K562 (cell line): ENCODE data around the gene TMEM72. TPM values are rescaled to one million over a fixed set of nuclear protein-coding genes. Genes with fewer than 3 reads are reported as not detected.

Experiments
- ATAC-seq: fragments of 200-7000 bp; cut with Tn5 transposase; 3 replicates; pipeline ENCODE4 v1.9.1; 2020; ENCODE audit warnings: moderate library complexity
- BruUV-seq: library from RNA; stranded (reverse); fragments of 400-500 nt; replicated peaks from 2 replicates; lab custom pipeline; 2021; lab: Mats Ljungman, UMichigan
- CTCF ChIA-PET: fragments of 300-600 bp; formaldehyde crosslinking; extraction: SDS; loops from one replicate; lab custom pipeline; 2021; ENCODE audit warnings: low intra/inter-chr PET ratio; lab: Yijun Ruan, JAX
- POLR2A ChIA-PET: fragments of 300-600, 350-650 bp; sonication (Branson Sonifier 250); formaldehyde crosslinking; extraction: SDS; loops from one replicate; lab custom pipeline; 2021; ENCODE audit warnings: antibody characterized with exemption, inconsistent platforms; lab: Yijun Ruan, JAX
- DNase-seq, 4 experiments: peaks; one replicate each; pipeline versions ENCODE4 v3.0.0 to v3.0.0-alpha.2; 2011 to 2018; ENCODE audit warnings: low spot score in 3 of 4, mixed read lengths in 3 of 4; ENCODE audit errors: extremely low read depth in 1 of 4
- FAIRE-seq: peaks from 2 replicates; lab custom pipeline; 2011; peaks lifted over from hg19 to GRCh38; lab: Jason Lieb, UNC
- H2AFZ ChIP-seq: 2 replicates; pipeline ENCODE4 v1.6.0; 2011; ENCODE audit warnings: low read depth, low read length, control low read depth, inconsistent platforms
- H3K27ac ChIP-seq: fragments of 200-600 bp; 3 replicates; pipeline ENCODE4 v1.8.0; 2011; ENCODE audit warnings: low read depth, mild to moderate bottlenecking, control low read depth, inconsistent platforms, low read length, moderate library complexity, mixed read lengths; ENCODE audit errors: extremely low read depth
- H3K27me3 ChIP-seq, 2 experiments: fragments of 300-600 bp in 1 of 2; 2 replicates in 1 of 2; 3 replicates in 1 of 2; pipeline versions ENCODE4 v1.6.0 to v1.8.0; 2011; ENCODE audit warnings: inconsistent platforms in 2 of 2, low read length in 2 of 2, mild to moderate bottlenecking in 1 of 2, mixed read lengths in 1 of 2, moderate library complexity in 1 of 2; ENCODE audit not compliant: control insufficient read depth in 2 of 2, insufficient read depth in 2 of 2
- H3K36me3 ChIP-seq: fragments of 300-600 bp; 3 replicates; pipeline ENCODE4 v1.8.0; 2011; ENCODE audit warnings: mild to moderate bottlenecking, low read length, inconsistent platforms; ENCODE audit not compliant: control insufficient read depth, insufficient read depth
- H3K4me1 ChIP-seq, 2 experiments: fragments of 200-600 bp in 1 of 2; replicated peaks in 1 of 2; 2 replicates in 1 of 2; 3 replicates in 1 of 2; pipeline versions ENCODE4 v1.5.1 to v1.8.0; 2011; ENCODE audit warnings: inconsistent platforms in 2 of 2, low read length in 2 of 2, mild to moderate bottlenecking in 1 of 2, mixed read lengths in 1 of 2, moderate library complexity in 1 of 2; ENCODE audit not compliant: control insufficient read depth in 2 of 2, insufficient read depth in 2 of 2
- H3K4me2 ChIP-seq: 2 replicates; pipeline ENCODE4 v1.6.1; 2011; ENCODE audit warnings: low read length, control low read depth, inconsistent platforms, mixed read lengths; ENCODE audit not compliant: insufficient read depth
- H3K4me3 ChIP-seq: fragments of 200-600 bp; sonication (generic), shearing (Covaris generic); 2 replicates; pipeline ENCODE4 v1.5.1; 2016; ENCODE audit warnings: control low read depth, inconsistent platforms
- H3K79me2 ChIP-seq: fragments of 200-600 bp; 3 replicates; pipeline ENCODE4 v1.8.0; 2011; ENCODE audit warnings: low read length, inconsistent platforms; ENCODE audit not compliant: control insufficient read depth, insufficient read depth
- H3K9ac ChIP-seq, 2 experiments: 2 replicates each; pipeline versions ENCODE4 v1.6.0 to v1.6.1; 2011; ENCODE audit warnings: low read depth in 2 of 2, low read length in 2 of 2, control low read depth in 1 of 2, inconsistent platforms in 1 of 2, mild to moderate bottlenecking in 1 of 2, mixed read lengths in 1 of 2; ENCODE audit not compliant: insufficient read depth in 1 of 2
- H3K9me1 ChIP-seq: one replicate; pipeline ENCODE4 v1.6.0; 2011; ENCODE audit warnings: inconsistent platforms, mild to moderate bottlenecking, low read length, moderate library complexity; ENCODE audit not compliant: control insufficient read depth, insufficient read depth
- H3K9me3 ChIP-seq: replicated peaks from 2 replicates; pipeline ENCODE4 v1.5.1; 2011; ENCODE audit warnings: low read depth, low read length, inconsistent platforms; ENCODE audit not compliant: control insufficient read depth, insufficient read depth
- H4K20me1 ChIP-seq: replicated peaks from 2 replicates; pipeline ENCODE4 v1.6.1; 2011; ENCODE audit warnings: low read length, inconsistent platforms, mixed read lengths; ENCODE audit not compliant: control insufficient read depth, insufficient read depth
- FOXJ2 ChIP-seq: fragments of 200-800 bp; sonication (Bioruptor generic); IDR thresholded peaks from 2 replicates; pipeline ENCODE4 v1.6.1; 2016; ENCODE audit warnings: missing genetic modification characterization, missing compliant biosample characterization
- TFE3 ChIP-seq: fragments of 450-650 bp; formaldehyde crosslinking; IDR thresholded peaks from 2 replicates; pipeline ENCODE4 v1.4.0; 2020; ENCODE audit warnings: mild to moderate bottlenecking, mixed read lengths
- ZNF263 ChIP-seq: sonication (generic); formaldehyde crosslinking; IDR thresholded peaks from 2 replicates; pipeline ENCODE4 v1.8.0; 2022; ENCODE audit warnings: mild to moderate bottlenecking, missing genetic modification reagents, borderline replicate concordance
- ZNF354B ChIP-seq: fragments of 250-450 bp; sonication (Bioruptor Pico); IDR thresholded peaks from 2 replicates; pipeline ENCODE4 v1.4.0; 2020
- WGBS: fragments of 100-300 bp; shearing (Covaris generic); methylation state at CpG from one replicate; pipeline ENCODE4 v1.1.6; 2016; ENCODE audit warnings: low coverage, mixed read lengths; ENCODE audit not compliant: insufficient coverage; ENCODE audit errors: missing lambda C conversion rate; 5-methylcytosine and 5-hydroxymethylcytosine counted together
- in situ Hi-C: fragments of 300-500 bp; cut with MboI; formaldehyde crosslinking; loops from 4 replicates; pipeline ENCODE4 v1.15.0; 2018; ENCODE audit warnings: inconsistent platforms, mixed read lengths
- intact Hi-C: fragments of 100-400 bp; cut with micrococcal nuclease; formaldehyde crosslinking; loops from 2 replicates; pipeline ENCODE4 v1.14.2; 2022
- polyA plus RNA-seq, 8 experiments: library from polyadenylated mRNA; depleted of rRNA in 4 of 8; stranded (reverse) in 5 of 8; unstranded in 3 of 8; fragments of >200 nt; fragmentation: Nextera tagmentation in 2 of 8; fragmentation: Illumina TruSeq in 1 of 8; extraction: Ambion mirVana in 2 of 8; extraction: Trizol in 1 of 8; gene quantifications; 2 replicates each; pipeline versions ENCODE4 v1.2.1 to v1.2.3, GENCODE V29; 2011 to 2014; ENCODE audit warnings: inconsistent platforms in 1 of 8, missing spikeins in 1 of 8
- total RNA-seq, 7 experiments: library from RNA; depleted of rRNA in 6 of 7; stranded (reverse); fragments of >200 nt in 6 of 7; fragmentation: Illumina TruSeq in 2 of 7; extraction: Trizol in 2 of 7; gene quantifications; 2 replicates each; pipeline versions ENCODE4 v1.2.1 to v1.2.3, GENCODE V29; 2011 to 2021; ENCODE audit warnings: low replicate concordance in 1 of 7
- TF ChIP-seq, protein P1 (sequence below): sonication (generic); formaldehyde crosslinking; IDR thresholded peaks from 2 replicates; pipeline ENCODE4 v1.8.0; 2023; ENCODE audit warnings: mild to moderate bottlenecking, missing genetic modification reagents

Gene TMEM72
- total and polyA plus RNA-seq, 9 of the 15 experiments (the other 6 are each of a cell fraction or from before 2014, with no cell fraction given) = not detected

DNA sequence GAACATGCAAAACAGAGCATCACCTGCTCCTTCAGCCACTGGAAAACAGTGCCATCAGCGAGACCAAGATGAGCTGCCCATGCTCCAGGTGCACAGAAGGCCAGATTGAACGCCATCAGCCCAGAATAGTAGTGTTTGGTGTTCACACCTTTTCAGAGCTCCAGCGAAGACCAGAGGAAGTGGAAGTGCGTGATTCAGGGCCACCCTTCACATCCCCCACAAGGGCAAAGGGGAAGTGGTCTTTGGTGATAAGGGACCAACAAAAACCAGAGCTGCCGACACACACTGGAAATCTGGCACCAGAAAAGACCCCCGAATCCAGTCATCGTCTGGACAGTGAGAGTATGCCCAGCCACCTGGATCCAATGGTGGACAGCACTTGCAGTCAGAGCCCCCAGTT lies 29.5 kb upstream of the TMEM72 start (continued):
- TF ChIP-seq, protein P1, sequence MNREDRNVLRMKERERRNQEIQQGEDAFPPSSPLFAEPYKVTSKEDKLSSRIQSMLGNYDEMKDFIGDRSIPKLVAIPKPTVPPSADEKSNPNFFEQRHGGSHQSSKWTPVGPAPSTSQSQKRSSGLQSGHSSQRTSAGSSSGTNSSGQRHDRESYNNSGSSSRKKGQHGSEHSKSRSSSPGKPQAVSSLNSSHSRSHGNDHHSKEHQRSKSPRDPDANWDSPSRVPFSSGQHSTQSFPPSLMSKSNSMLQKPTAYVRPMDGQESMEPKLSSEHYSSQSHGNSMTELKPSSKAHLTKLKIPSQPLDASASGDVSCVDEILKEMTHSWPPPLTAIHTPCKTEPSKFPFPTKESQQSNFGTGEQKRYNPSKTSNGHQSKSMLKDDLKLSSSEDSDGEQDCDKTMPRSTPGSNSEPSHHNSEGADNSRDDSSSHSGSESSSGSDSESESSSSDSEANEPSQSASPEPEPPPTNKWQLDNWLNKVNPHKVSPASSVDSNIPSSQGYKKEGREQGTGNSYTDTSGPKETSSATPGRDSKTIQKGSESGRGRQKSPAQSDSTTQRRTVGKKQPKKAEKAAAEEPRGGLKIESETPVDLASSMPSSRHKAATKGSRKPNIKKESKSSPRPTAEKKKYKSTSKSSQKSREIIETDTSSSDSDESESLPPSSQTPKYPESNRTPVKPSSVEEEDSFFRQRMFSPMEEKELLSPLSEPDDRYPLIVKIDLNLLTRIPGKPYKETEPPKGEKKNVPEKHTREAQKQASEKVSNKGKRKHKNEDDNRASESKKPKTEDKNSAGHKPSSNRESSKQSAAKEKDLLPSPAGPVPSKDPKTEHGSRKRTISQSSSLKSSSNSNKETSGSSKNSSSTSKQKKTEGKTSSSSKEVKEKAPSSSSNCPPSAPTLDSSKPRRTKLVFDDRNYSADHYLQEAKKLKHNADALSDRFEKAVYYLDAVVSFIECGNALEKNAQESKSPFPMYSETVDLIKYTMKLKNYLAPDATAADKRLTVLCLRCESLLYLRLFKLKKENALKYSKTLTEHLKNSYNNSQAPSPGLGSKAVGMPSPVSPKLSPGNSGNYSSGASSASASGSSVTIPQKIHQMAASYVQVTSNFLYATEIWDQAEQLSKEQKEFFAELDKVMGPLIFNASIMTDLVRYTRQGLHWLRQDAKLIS = no peak
- no peak for TF ChIP-seq ZNF354B (CRISPR knock-in tag)
- TF ChIP-seq ZNF263 (CRISPR knock-in tag) = no peak
- TF ChIP-seq, all 486 proteins: peak for 0

DNA sequence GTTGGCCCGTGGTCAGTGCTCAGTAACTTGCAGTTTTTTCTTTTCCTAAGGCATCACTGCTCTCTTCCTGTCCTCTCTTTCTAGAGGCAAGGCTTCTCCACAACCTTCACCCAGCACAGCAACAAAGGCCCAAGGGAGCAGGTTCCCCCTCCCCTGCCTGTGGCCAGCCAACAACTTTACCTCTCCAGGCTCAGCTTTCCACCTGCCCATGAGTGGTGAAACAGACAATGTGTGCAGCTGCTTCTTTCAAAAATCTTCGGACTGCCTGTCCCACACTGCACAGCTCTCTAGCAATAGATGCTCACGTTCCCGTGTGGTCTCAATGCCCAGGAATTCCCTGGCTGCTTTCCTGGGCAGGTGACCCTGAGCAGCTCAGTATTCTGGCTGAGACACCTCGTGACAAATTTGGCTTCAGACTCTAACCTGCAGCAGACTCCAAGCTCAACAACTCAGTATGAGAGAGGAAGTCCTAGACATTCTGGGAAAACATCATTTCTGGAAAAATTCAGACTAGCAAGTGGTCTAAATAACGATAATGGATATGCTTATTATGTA lies 28.9 kb upstream of the TMEM72 start:
- Histone ChIP-seq H3K9ac (no peak overlapping the region), H3K79me2 (no peaks in the 10 kb centered on the region), H3K9me1 (no peaks in the 10 kb centered on the region), H3K4me3 (no peak overlapping the region), H4K20me1 (0 out of 2 replicates have a peak, but pooled peaks cover 3% of the 10 kb centered on the region), H3K27me3 (peaks cover 27 to 70% of the 10 kb centered on the region in 2 experiments), H3K27ac (no peak overlapping the region), H3K4me2 (no peak overlapping the region), H3K9me3 (no peaks in the 10 kb centered on the region), H2AFZ (no peak overlapping the region), H3K4me1 (peaks cover 0 to 4% of the 10 kb centered on the region in 2 experiments; a peak in 2 of 5 replicates), H3K36me3 (no peaks in the 10 kb centered on the region)
- intact Hi-C loops (no loop called here), in situ Hi-C loops (no loop called here)
- BruUV-seq = no TSS peak
- TF ChIP-seq TFE3 (CRISPR knock-in tag) (peak; percentile 10; the same call in 1 of the 2 replicates), FOXJ2 (no peak)
- FAIRE-seq (no peak), ATAC-seq (no peak), DNase-seq (no peak)
- ChIA-PET CTCF (no interaction called here), POLR2A (interaction anchor here (0.7 to 1.5 kb wide), 3 partner anchors 8 to 190 kb away, joined by 3 to 4 read pairs (median 4); no protein-coding TSS in a partner anchor)
- 0% methylated on average over 6 of the region's 6 CpGs for WGBS
